Ovary (tissue), 3 donors: Measurements from ENCODE around the gene NCOA3.

Experiments used
- POLR2A ChIP-seq: fragments of 450-650 bp; IDR thresholded peaks from one replicate; pipeline ENCODE4 v1.6.1; 2017; ENCODE audit warnings: antibody characterized with exemption, mild to moderate bottlenecking, moderate library complexity
- TF ChIP-seq, protein P1 (sequence below), 3 donors: fragments of 450-650 bp in 2 of 3; fragments of 200-600 bp in 1 of 3; IDR thresholded peaks; one replicate each; pipeline versions ENCODE4 v1.5.1 to v1.8.0; 2016 to 2022; ENCODE audit warnings: antibody characterized with exemption in 3 of 3, mild to moderate bottlenecking in 1 of 3
- donor health status: DM: no; HTN: no; CAD: no.

DNA sequence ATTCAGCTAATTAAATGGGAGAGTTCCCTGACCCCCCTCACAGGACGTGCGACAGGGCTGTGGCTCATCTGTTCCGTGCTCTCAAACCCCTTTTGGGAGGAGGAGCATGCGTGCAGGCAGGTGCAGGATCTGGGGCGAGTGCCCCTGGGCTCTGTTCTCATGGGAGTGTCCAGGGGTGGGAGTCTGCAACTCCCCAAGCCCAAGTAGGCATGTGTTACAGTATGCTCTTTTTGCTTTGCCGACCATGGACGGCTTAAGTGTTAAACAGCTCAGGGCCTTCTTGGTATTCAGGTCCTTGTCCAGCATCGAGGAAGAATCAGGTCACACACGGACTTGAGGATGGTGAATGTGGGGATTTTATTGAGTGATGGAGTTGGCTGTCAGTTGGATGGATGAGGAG is 101.6 kb downstream of the NCOA3 start:
- TF ChIP-seq, protein P1, sequence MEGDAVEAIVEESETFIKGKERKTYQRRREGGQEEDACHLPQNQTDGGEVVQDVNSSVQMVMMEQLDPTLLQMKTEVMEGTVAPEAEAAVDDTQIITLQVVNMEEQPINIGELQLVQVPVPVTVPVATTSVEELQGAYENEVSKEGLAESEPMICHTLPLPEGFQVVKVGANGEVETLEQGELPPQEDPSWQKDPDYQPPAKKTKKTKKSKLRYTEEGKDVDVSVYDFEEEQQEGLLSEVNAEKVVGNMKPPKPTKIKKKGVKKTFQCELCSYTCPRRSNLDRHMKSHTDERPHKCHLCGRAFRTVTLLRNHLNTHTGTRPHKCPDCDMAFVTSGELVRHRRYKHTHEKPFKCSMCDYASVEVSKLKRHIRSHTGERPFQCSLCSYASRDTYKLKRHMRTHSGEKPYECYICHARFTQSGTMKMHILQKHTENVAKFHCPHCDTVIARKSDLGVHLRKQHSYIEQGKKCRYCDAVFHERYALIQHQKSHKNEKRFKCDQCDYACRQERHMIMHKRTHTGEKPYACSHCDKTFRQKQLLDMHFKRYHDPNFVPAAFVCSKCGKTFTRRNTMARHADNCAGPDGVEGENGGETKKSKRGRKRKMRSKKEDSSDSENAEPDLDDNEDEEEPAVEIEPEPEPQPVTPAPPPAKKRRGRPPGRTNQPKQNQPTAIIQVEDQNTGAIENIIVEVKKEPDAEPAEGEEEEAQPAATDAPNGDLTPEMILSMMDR (IDR thresholded peaks at IDR 0.05) = no peak
- no peak for TF ChIP-seq POLR2A
